CD14-positive monocyte (primary cell): ENCODE measurements around the gene SGPL1. TPM values are rescaled to one million over a fixed set of nuclear protein-coding genes. Genes with fewer than 3 reads are reported as not detected.
A peak's percentile ranks its signal among the peaks of the same experiment; 100 is the strongest.

Experiments
- DNase-seq, 3 donors: peaks; one replicate each; pipeline ENCODE4 v3.0.0-alpha.2; 2011 to 2022
- H2AFZ ChIP-seq: 2 replicates; pipeline ENCODE4 v1.6.0; 2012; ENCODE audit warnings: mild to moderate bottlenecking, low read depth, low read length, inconsistent platforms; ENCODE audit not compliant: insufficient read depth, poor library complexity, severe bottlenecking
- H3K27ac ChIP-seq, 2 donors: 1 replicate in 1 of 2; 2 replicates in 1 of 2; pipeline ENCODE4 v1.5.1; 2012 to 2013; ENCODE audit warnings: low read length in 2 of 2, control low read depth in 1 of 2, inconsistent platforms in 1 of 2, low read depth in 1 of 2, mild to moderate bottlenecking in 1 of 2
- H3K27me3 ChIP-seq, 2 donors: one replicate each; pipeline versions ENCODE4 v1.6.0 to v1.6.1; 2011 to 2013; ENCODE audit warnings: low read length in 2 of 2; ENCODE audit not compliant: control insufficient read depth in 2 of 2, insufficient read depth in 2 of 2
- H3K36me3 ChIP-seq, 2 donors: replicated peaks in 1 of 2; 1 replicate in 1 of 2; 2 replicates in 1 of 2; pipeline versions ENCODE4 v1.5.1 to v1.6.1; 2012 to 2013; ENCODE audit warnings: low read length in 2 of 2, control low read depth in 1 of 2, inconsistent platforms in 1 of 2, mild to moderate bottlenecking in 1 of 2; ENCODE audit not compliant: insufficient read depth in 2 of 2, control insufficient read depth in 1 of 2
- H3K4me1 ChIP-seq, 2 donors: 1 replicate in 1 of 2; 2 replicates in 1 of 2; pipeline versions ENCODE4 v1.5.1 to v1.6.1; 2012 to 2013; ENCODE audit warnings: low read length in 2 of 2, control low read depth in 1 of 2, inconsistent platforms in 1 of 2, mild to moderate bottlenecking in 1 of 2, moderate library complexity in 1 of 2; ENCODE audit not compliant: insufficient read depth in 2 of 2, control insufficient read depth in 1 of 2
- H3K4me2 ChIP-seq: replicated peaks from 2 replicates; pipeline ENCODE3; 2012; ENCODE audit warnings: low read length, moderate library complexity, mild to moderate bottlenecking; ENCODE audit not compliant: poor library complexity, severe bottlenecking; ENCODE audit errors: extremely low read depth
- H3K4me3 ChIP-seq, 3 experiments: fragments of 200-600 bp in 1 of 3; sonication (generic) in 1 of 3; replicated peaks in 1 of 3; 1 replicate in 2 of 3; 2 replicates in 1 of 3; pipeline ENCODE4 v1.5.1; 2011 to 2013; ENCODE audit warnings: low read length in 3 of 3, mild to moderate bottlenecking in 3 of 3, control low read depth in 2 of 3, low read depth in 2 of 3, inconsistent platforms in 1 of 3, moderate library complexity in 1 of 3
- H3K79me2 ChIP-seq: 2 replicates; pipeline ENCODE4 v1.6.0; 2012; ENCODE audit warnings: mild to moderate bottlenecking, control low read depth, inconsistent platforms, low read length, moderate library complexity; ENCODE audit not compliant: insufficient read depth
- H3K9ac ChIP-seq: 2 replicates; pipeline ENCODE4 v1.6.0; 2017; ENCODE audit warnings: low read length, mild to moderate bottlenecking; ENCODE audit not compliant: insufficient read depth, poor library complexity, severe bottlenecking
- H3K9me3 ChIP-seq, 2 donors: replicated peaks in 1 of 2; 1 replicate in 1 of 2; 2 replicates in 1 of 2; pipeline versions ENCODE4 v1.5.1 to v1.6.1; 2012 to 2013; ENCODE audit warnings: low read length in 2 of 2, control low read depth in 1 of 2; ENCODE audit not compliant: control insufficient read depth in 1 of 2, insufficient read depth in 1 of 2
- H4K20me1 ChIP-seq: 2 replicates; pipeline ENCODE4 v1.6.0; 2012; ENCODE audit warnings: mild to moderate bottlenecking, low read length, control low read depth, moderate library complexity; ENCODE audit not compliant: insufficient read depth
- H3K27ac Mint-ChIP-seq, 7 donors: one replicate each; pipeline ENCODE4 v1.8.0; 2020; ENCODE audit warnings: mild to moderate bottlenecking in 7 of 7, mixed read lengths in 7 of 7, moderate library complexity in 6 of 7, inconsistent platforms in 2 of 7
- H3K27me3 Mint-ChIP-seq, 3 donors: one replicate each; pipeline ENCODE4 v1.8.0; 2021 to 2022; ENCODE audit warnings: low read depth in 3 of 3, mild to moderate bottlenecking in 3 of 3, mixed read lengths in 3 of 3, moderate library complexity in 3 of 3, inconsistent platforms in 1 of 3
- H3K36me3 Mint-ChIP-seq, 2 donors: one replicate each; pipeline ENCODE4 v1.8.0; 2020; ENCODE audit warnings: mixed read lengths in 2 of 2, inconsistent platforms in 1 of 2, mild to moderate bottlenecking in 1 of 2
- H3K4me1 Mint-ChIP-seq: one replicate; pipeline ENCODE4 v1.8.0; 2020; ENCODE audit warnings: mild to moderate bottlenecking, mixed read lengths
- H3K4me3 Mint-ChIP-seq, 2 donors: one replicate each; pipeline ENCODE4 v1.8.0; 2020; ENCODE audit warnings: mild to moderate bottlenecking in 2 of 2, mixed read lengths in 2 of 2, moderate library complexity in 1 of 2
- H3K9me3 Mint-ChIP-seq, 7 donors: one replicate each; pipeline ENCODE4 v1.8.0; 2020 to 2022; ENCODE audit warnings: mixed read lengths in 7 of 7, mild to moderate bottlenecking in 6 of 7, moderate library complexity in 6 of 7, inconsistent platforms in 2 of 7
- WGBS: methylation state at CpG from one replicate; pipeline ENCODE4 v1.1.5; 2013; ENCODE audit warnings: missing lambda C conversion rate; ENCODE audit not compliant: insufficient coverage; 5-methylcytosine and 5-hydroxymethylcytosine counted together
- intact Hi-C, 2 donors: fragments of 100-400 bp; cut with micrococcal nuclease; formaldehyde crosslinking; loops; one replicate each; pipeline versions ENCODE4 v1.15.0 to v1.15.1; 2023
- polyA plus RNA-seq, 3 donors: library from polyadenylated mRNA; depleted of rRNA in 1 of 3; unstranded in 2 of 3; stranded (reverse) in 1 of 3; fragments of 300-500 nt in 2 of 3; fragments of >200 nt in 1 of 3; fragmentation: Illumina TruSeq in 2 of 3; gene quantifications; 1 replicate in 2 of 3; 2 replicates in 1 of 3; pipeline ENCODE4 v1.2.3, GENCODE V29; 2012 to 2021
- TF ChIP-seq, protein P1 (sequence below): fragments of 200-600 bp; IDR thresholded peaks from one replicate; pipeline ENCODE4 v1.8.0; 2022; ENCODE audit warnings: antibody characterized with exemption, mild to moderate bottlenecking

SGPL1 gene
- polyA plus RNA-seq, 3 donors: 16.6 to 26.8 (median 26.1) TPM

DNA sequence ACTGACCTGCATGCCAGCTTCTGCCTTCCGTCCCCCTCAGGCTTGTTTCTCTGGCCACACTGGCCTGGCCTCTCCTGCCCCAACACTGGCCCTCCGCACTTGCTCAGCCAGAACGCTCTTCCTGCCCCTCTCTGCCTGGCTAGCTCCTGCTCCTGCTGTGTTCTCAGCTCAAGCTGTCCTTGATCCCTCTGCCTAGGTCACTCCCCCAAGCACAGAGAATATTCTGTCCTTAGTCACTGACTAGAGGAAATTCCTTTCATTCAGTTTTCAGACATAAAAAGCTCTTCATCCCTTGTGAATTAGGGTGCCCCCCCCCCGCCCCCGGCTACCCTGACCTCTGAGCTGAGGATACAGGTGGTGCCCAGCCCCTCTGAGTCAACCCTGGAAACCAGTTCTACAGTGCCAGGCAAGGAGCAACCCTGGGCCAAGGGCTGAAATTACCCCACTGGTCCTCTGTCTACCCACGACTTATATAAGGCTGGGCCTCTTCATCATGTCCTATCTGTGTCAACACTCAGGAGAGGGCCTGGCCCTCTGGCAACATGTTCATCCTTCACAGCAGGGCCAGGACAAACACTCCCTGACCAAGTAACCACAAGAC is 6.6 kb upstream of the SGPL1 start:
- Histone ChIP-seq H3K27me3 (no peaks in the 10 kb centered on the region), H3K27ac (no peak overlapping the region), H3K4me1 (no peaks in the 10 kb centered on the region), H3K9ac (no peak overlapping the region), H3K9me3 (no peaks in the 10 kb centered on the region), H3K4me3 (no peak overlapping the region), H3K79me2 (no peaks in the 10 kb centered on the region), H3K36me3 (no peaks in the 10 kb centered on the region), H4K20me1 (no peaks in the 10 kb centered on the region), H3K4me2 (no peak overlapping the region), H2AFZ (no peak overlapping the region)
- Mint-ChIP-seq H3K4me3 (peak overlapping the region in 1 of 2 donors; percentile 33), H3K27me3 (peaks cover 2 to 6% (median 2%) of the 10 kb centered on the region in 3 donors), H3K4me1 (no peaks in the 10 kb centered on the region), H3K27ac (no peak overlapping the region), H3K36me3 (no peaks in the 10 kb centered on the region), H3K9me3 (no peaks in the 10 kb centered on the region)
- intact Hi-C loops: no loop called here
- no peak for DNase-seq
- TF ChIP-seq, protein P1, sequence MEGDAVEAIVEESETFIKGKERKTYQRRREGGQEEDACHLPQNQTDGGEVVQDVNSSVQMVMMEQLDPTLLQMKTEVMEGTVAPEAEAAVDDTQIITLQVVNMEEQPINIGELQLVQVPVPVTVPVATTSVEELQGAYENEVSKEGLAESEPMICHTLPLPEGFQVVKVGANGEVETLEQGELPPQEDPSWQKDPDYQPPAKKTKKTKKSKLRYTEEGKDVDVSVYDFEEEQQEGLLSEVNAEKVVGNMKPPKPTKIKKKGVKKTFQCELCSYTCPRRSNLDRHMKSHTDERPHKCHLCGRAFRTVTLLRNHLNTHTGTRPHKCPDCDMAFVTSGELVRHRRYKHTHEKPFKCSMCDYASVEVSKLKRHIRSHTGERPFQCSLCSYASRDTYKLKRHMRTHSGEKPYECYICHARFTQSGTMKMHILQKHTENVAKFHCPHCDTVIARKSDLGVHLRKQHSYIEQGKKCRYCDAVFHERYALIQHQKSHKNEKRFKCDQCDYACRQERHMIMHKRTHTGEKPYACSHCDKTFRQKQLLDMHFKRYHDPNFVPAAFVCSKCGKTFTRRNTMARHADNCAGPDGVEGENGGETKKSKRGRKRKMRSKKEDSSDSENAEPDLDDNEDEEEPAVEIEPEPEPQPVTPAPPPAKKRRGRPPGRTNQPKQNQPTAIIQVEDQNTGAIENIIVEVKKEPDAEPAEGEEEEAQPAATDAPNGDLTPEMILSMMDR: no peak
- whole genome bisulfite sequencing: 98% methylated on average over 4 of the region's 6 CpGs

DNA sequence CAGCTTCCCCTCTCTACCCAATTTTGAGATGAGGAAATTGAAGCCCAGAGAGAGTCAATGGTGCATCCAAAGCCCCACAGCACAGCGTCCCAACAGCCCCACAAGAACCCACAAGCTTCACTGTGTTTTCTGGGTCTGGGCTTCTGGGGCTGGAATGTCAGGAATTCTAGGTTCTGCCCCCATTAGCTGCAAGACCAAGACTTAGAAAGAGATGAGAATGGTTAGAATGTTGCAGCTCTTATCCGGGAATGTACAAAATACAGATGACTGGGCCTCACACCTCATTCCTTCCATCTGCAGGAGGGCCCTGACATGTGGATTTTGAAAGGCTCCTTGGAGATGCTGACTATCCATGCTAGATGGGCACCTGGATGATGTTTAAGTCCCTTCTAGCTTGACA is 6.0 kb upstream of the SGPL1 start:
- Histone ChIP-seq H3K27ac (no peak overlapping the region), H3K4me2 (no peak overlapping the region), H3K79me2 (no peaks in the 10 kb centered on the region), H2AFZ (no peak overlapping the region), H3K4me1 (no peaks in the 10 kb centered on the region), H3K9ac (no peak overlapping the region), H4K20me1 (no peaks in the 10 kb centered on the region), H3K4me3 (no peak overlapping the region), H3K36me3 (no peaks in the 10 kb centered on the region), H3K27me3 (no peaks in the 10 kb centered on the region), H3K9me3 (no peaks in the 10 kb centered on the region)
- DNase-seq: no peak
- intact Hi-C loops: no loop called here
- TF ChIP-seq, protein P1: no peak
- H3K4me3 Mint-ChIP-seq: no peak overlapping the region
- H3K27me3 Mint-ChIP-seq: peaks cover 2 to 6% (median 2%) of the 10 kb centered on the region in 3 donors
- H3K4me1 Mint-ChIP-seq: no peaks in the 10 kb centered on the region
- no peak overlapping the region for H3K27ac Mint-ChIP-seq
- no peaks in the 10 kb centered on the region for H3K36me3 Mint-ChIP-seq
- no peaks in the 10 kb centered on the region for H3K9me3 Mint-ChIP-seq
- no CpG with 5 or more reads among the region's 2 CpGs for WGBS
